Lower lobe of right lung (tissue), 2 donors: ENCODE results near the gene SEMA5B. TPM values are rescaled to one million over a fixed set of nuclear protein-coding genes. Genes with fewer than 3 reads are reported as not detected.

ENCODE experiments used
- ATAC-seq, 2 donors: fragments of 200-7000 bp; cut with Tn5 transposase; one replicate each; pipeline ENCODE4 v1.9.1; 2020 to 2022; ENCODE audit warnings: mild to moderate bottlenecking in 2 of 2, moderate library complexity in 2 of 2
- DNase-seq: peaks from one replicate; pipeline ENCODE4 v3.0.0-alpha.2; 2020
- H3K27ac ChIP-seq: fragments of 200-600 bp; one replicate; pipeline ENCODE4 v1.8.0; 2022
- H3K27me3 ChIP-seq: fragments of 200-600 bp; one replicate; pipeline ENCODE4 v1.8.0; 2022; ENCODE audit warnings: low read depth
- H3K36me3 ChIP-seq: fragments of 200-600 bp; one replicate; pipeline ENCODE4 v1.8.0; 2022; ENCODE audit warnings: mild to moderate bottlenecking
- H3K4me1 ChIP-seq: fragments of 200-600 bp; one replicate; pipeline ENCODE4 v1.8.0; 2022
- H3K4me3 ChIP-seq: fragments of 200-600 bp; one replicate; pipeline ENCODE4 v1.8.0; 2022; ENCODE audit warnings: mild to moderate bottlenecking
- H3K9me3 ChIP-seq: fragments of 200-600 bp; one replicate; pipeline ENCODE4 v1.8.0; 2022
- CTCF ChIP-seq: fragments of 200-600 bp; IDR thresholded peaks from one replicate; pipeline ENCODE4 v1.8.0; 2022; ENCODE audit warnings: antibody characterized with exemption, mild to moderate bottlenecking
- intact Hi-C: fragments of 100-400 bp; cut with DNase I; formaldehyde crosslinking; loops from one replicate; pipeline ENCODE4 v1.11.0; 2022
- total RNA-seq: library from RNA; stranded (reverse); fragmentation: NEBNext Ultra II Directional; extraction: Animal tissue kit (Norgen Biotek cat#: 25700); gene quantifications from one replicate; pipeline ENCODE4 v1.2.1, GENCODE V29; 2021
- donor health status: DM: no; HTN: yes; CAD: no; lungs with severe emphysema.

Gene SEMA5B
- total RNA-seq, 1 donor from 2014 or later: 0.71 TPM

DNA sequence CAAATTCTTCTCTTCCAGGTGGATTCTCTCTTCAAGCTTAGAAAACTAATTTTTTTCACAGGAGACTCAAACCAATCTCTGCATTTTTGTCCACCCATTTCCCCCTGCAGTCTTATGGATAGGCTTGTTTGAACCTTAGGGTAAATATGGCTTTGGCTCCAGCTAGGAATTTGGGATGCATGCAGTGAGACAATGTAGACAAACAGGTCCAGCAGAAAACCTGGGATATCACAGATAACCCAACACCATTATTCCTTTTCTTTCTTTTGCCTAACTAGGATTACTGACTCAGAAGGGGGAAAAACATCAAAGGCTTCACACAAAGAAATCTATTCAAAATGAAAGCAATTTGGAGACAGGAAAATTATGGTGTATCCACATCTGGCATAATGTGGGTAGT lies 11.2 kb upstream of the SEMA5B start:
- Histone ChIP-seq H3K9me3 (no peaks in the 10 kb centered on the region), H3K36me3 (no peaks in the 10 kb centered on the region), H3K4me1 (peaks cover 21% of the 10 kb centered on the region), H3K4me3 (no peak overlapping the region), H3K27ac (no peak overlapping the region), H3K27me3 (no peaks in the 10 kb centered on the region)
- ATAC-seq (no peak), DNase-seq (no peak)
- intact Hi-C loops: no loop called here
- no peak for TF ChIP-seq CTCF

- DNase-seq (no peak), ATAC-seq (no peak)
- intact Hi-C loops: no loop called here
- H3K27me3 ChIP-seq: peaks cover 3% of the 10 kb centered on the region
- no peak overlapping the region for H3K27ac ChIP-seq
- H3K4me3 ChIP-seq: no peak overlapping the region
- no peaks in the 10 kb centered on the region for H3K36me3 ChIP-seq
- peaks cover 21% of the 10 kb centered on the region for H3K4me1 ChIP-seq
- no peak for TF ChIP-seq CTCF
- no peaks in the 10 kb centered on the region for H3K9me3 ChIP-seq
Measured at GRCh38 chr3:123037015-123037375, 9.4 kb upstream of the SEMA5B start.

DNA sequence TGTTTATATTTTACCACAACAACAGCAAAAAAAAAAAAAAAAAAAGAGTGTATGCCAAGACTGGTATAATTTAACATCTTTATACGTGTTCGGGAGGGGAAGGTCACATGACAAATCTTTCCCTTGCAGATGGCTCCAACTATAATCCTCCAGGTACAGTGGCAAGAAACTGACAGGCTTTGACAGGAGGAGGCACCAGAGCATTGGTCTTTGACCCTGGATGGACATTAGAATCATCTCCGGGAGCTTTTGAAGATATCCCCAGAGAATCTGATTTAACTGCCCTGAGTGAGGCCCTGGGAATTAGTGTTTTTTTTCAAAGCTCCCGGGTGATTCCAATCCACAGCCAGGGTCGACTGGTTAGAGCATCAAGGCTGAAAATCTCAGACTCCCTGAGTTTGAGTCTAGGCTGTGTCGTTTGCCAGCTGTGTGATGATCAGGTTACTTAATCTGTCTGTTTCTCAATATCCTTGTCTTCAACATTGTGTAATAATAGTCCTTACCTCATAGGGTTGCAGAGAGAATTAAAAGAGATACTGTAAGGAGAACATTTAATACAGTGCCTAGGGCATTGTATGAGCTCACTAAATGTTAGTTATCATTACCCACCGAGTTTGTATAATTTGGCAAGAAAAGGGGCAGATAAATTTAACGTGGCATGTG lies 8.9 kb upstream of the SEMA5B start:
- ATAC-seq: peak; percentile 39 to 61
- Histone ChIP-seq H3K36me3 (no peaks in the 10 kb centered on the region), H3K9me3 (no peaks in the 10 kb centered on the region), H3K4me1 (peaks cover 21% of the 10 kb centered on the region), H3K4me3 (no peak overlapping the region), H3K27me3 (peaks cover 3% of the 10 kb centered on the region), H3K27ac (no peak overlapping the region)
- intact Hi-C loops: no loop called here
- no peak for TF ChIP-seq CTCF
- DNase-seq: no peak

- Histone ChIP-seq H3K4me3 (no peak overlapping the region), H3K9me3 (no peaks in the 10 kb centered on the region), H3K27ac (no peak overlapping the region), H3K27me3 (peaks cover 7% of the 10 kb centered on the region), H3K36me3 (no peaks in the 10 kb centered on the region), H3K4me1 (peaks cover 21% of the 10 kb centered on the region)
- ATAC-seq (no peak), DNase-seq (no peak)
- no peak for TF ChIP-seq CTCF
- intact Hi-C loops: no loop called here
Measured at GRCh38 chr3:123034996-123035395, 7.4 kb upstream of the SEMA5B start.

GRCh38 chr3:123034120-123034519 lies 6.6 kb upstream of the SEMA5B start:
- H3K27ac ChIP-seq: no peak overlapping the region
- TF ChIP-seq CTCF: no peak
- H3K9me3 ChIP-seq: no peaks in the 10 kb centered on the region
- H3K4me1 ChIP-seq: peaks cover 17% of the 10 kb centered on the region
- intact Hi-C loops: no loop called here
- H3K27me3 ChIP-seq: peaks cover 7% of the 10 kb centered on the region
- no peaks in the 10 kb centered on the region for H3K36me3 ChIP-seq
- no peak for DNase-seq
- H3K4me3 ChIP-seq: no peak overlapping the region
- no peak for ATAC-seq

GRCh38 chr3:123032057-123032456 lies 4.5 kb upstream of the SEMA5B start:
- H3K4me1 ChIP-seq: peaks cover 24% of the 10 kb centered on the region
- TF ChIP-seq CTCF: no peak
- no peak for DNase-seq
- no peak overlapping the region for H3K27ac ChIP-seq
- H3K27me3 ChIP-seq: peaks cover 12% of the 10 kb centered on the region
- no peak for ATAC-seq
- no peaks in the 10 kb centered on the region for H3K36me3 ChIP-seq
- intact Hi-C loops: no loop called here
- H3K4me3 ChIP-seq: no peak overlapping the region
- no peaks in the 10 kb centered on the region for H3K9me3 ChIP-seq
